SK-N-SH (cell line): ENCODE results near the gene RAD54L2. TPM values are rescaled to one million over a fixed set of nuclear protein-coding genes. Genes with fewer than 3 reads are reported as not detected.
A peak's percentile ranks its signal among the peaks of the same experiment; 100 is the strongest.

Source experiments
- CTCF ChIA-PET: fragments of 300-600, 350-600 bp; formaldehyde crosslinking; extraction: SDS; loops from one replicate; lab custom pipeline; 2021; lab: Yijun Ruan, JAX
- POLR2A ChIA-PET: fragments of 350-600 bp; sonication (Branson Sonifier 250); formaldehyde crosslinking; extraction: SDS; loops from one replicate; lab custom pipeline; 2020; ENCODE audit warnings: antibody characterized with exemption, inconsistent platforms; lab: Yijun Ruan, JAX
- DNase-seq: peaks from one replicate; pipeline ENCODE4 v3.0.0; 2012
- H2AFZ ChIP-seq: fragments of 200-600 bp; sonication (generic); 2 replicates; pipeline ENCODE4 v1.8.1; 2016; ENCODE audit warnings: antibody characterized with exemption, mild to moderate bottlenecking, low read depth
- H3F3A ChIP-seq: fragments of 200-600 bp; sonication (generic); replicated peaks from 2 replicates; pipeline ENCODE3; 2016; ENCODE audit warnings: antibody characterized with exemption, mild to moderate bottlenecking; ENCODE audit not compliant: insufficient read depth
- H3K27ac ChIP-seq, 2 experiments: fragments of 200-500 bp in 1 of 2; fragments of 200-600 bp in 1 of 2; sonication (Bioruptor generic) in 1 of 2; sonication (generic), shearing (Covaris generic) in 1 of 2; 2 replicates each; pipeline versions ENCODE4 v1.5.1 to v1.6.1; 2014 to 2016; ENCODE audit warnings: low read depth in 2 of 2, inconsistent platforms in 1 of 2, low read length in 1 of 2, mild to moderate bottlenecking in 1 of 2, mixed read lengths in 1 of 2
- H3K27me3 ChIP-seq: fragments of 200-600 bp; sonication (generic), shearing (Covaris generic); 2 replicates; pipeline ENCODE4 v1.6.1; 2016; ENCODE audit warnings: mixed run types; ENCODE audit not compliant: insufficient read depth
- H3K36me3 ChIP-seq, 2 experiments: fragments of 200-500 bp in 1 of 2; fragments of 200-600 bp in 1 of 2; sonication (Bioruptor generic) in 1 of 2; sonication (generic) in 1 of 2; replicated peaks in 1 of 2; 2 replicates each; pipeline versions ENCODE3 to v1.5.1; 2014 to 2016; ENCODE audit warnings: low read length in 1 of 2, mild to moderate bottlenecking in 1 of 2; ENCODE audit not compliant: insufficient read depth in 2 of 2, control insufficient read depth in 1 of 2
- H3K4me1 ChIP-seq, 2 experiments: fragments of 200-500 bp in 1 of 2; fragments of 200-600 bp in 1 of 2; sonication (Bioruptor generic) in 1 of 2; sonication (generic), shearing (Covaris generic) in 1 of 2; 2 replicates each; pipeline versions ENCODE4 v1.5.1 to v1.6.1; 2014 to 2016; ENCODE audit warnings: low read depth in 1 of 2, low read length in 1 of 2, mixed run types in 1 of 2; ENCODE audit not compliant: insufficient read depth in 2 of 2, control insufficient read depth in 1 of 2
- H3K4me2 ChIP-seq: fragments of 200-600 bp; sonication (generic), shearing (Covaris generic); 2 replicates; pipeline ENCODE4 v1.6.1; 2017; ENCODE audit warnings: mixed run types
- H3K4me3 ChIP-seq, 2 experiments: fragments of 200-500 bp in 1 of 2; fragments of 200-600 bp in 1 of 2; sonication (Bioruptor generic) in 1 of 2; sonication (generic), shearing (Covaris generic) in 1 of 2; 2 replicates each; pipeline versions ENCODE4 v1.5.1 to v1.8.1; 2014 to 2016; ENCODE audit warnings: low read depth in 2 of 2, inconsistent platforms in 1 of 2, low read length in 1 of 2, mild to moderate bottlenecking in 1 of 2, mixed read lengths in 1 of 2, moderate library complexity in 1 of 2
- H3K79me2 ChIP-seq: fragments of 200-600 bp; sonication (generic); 2 replicates; pipeline ENCODE4 v1.8.1; 2017; ENCODE audit warnings: mild to moderate bottlenecking; ENCODE audit not compliant: insufficient read depth
- H3K9ac ChIP-seq: fragments of 200-600 bp; sonication (generic); 2 replicates; pipeline ENCODE4 v1.6.1; 2017; ENCODE audit warnings: mixed run types
- H3K9me2 ChIP-seq: fragments of 200-600 bp; sonication (generic); 2 replicates; pipeline ENCODE4 v1.6.1; 2017; ENCODE audit warnings: mixed run types
- H3K9me3 ChIP-seq: fragments of 200-600 bp; sonication (generic); 2 replicates; pipeline ENCODE4 v1.6.1; 2017; ENCODE audit warnings: mixed run types, mild to moderate bottlenecking, moderate library complexity
- H4K20me1 ChIP-seq: fragments of 200-600 bp; sonication (generic); 2 replicates; pipeline ENCODE4 v1.6.1; 2017; ENCODE audit warnings: mild to moderate bottlenecking, mixed run types; ENCODE audit not compliant: insufficient read depth
- CHD2 ChIP-seq: fragments of 150-350 bp; IDR thresholded peaks from 2 replicates; pipeline ENCODE4 v1.6.1; 2018; ENCODE audit warnings: low read length; ENCODE audit not compliant: partially characterized antibody
- FOXJ3 ChIP-seq: sonication (generic); formaldehyde crosslinking; IDR thresholded peaks from 2 replicates; pipeline ENCODE4 v1.5.1; 2020; ENCODE audit warnings: mild to moderate bottlenecking, missing genetic modification reagents
- FOXM1 ChIP-seq: IDR thresholded peaks from 2 replicates; pipeline ENCODE4 v1.4.0; 2012; ENCODE audit warnings: low read depth, mild to moderate bottlenecking
- GABPA ChIP-seq: IDR thresholded peaks from 2 replicates; pipeline ENCODE4 v1.4.0; 2012; ENCODE audit warnings: low read depth, mild to moderate bottlenecking
- GATA2 ChIP-seq: sonication (generic); formaldehyde crosslinking; IDR thresholded peaks from 2 replicates; pipeline ENCODE4 v1.5.0; 2020; ENCODE audit warnings: mild to moderate bottlenecking, missing genetic modification reagents
- MXI1 ChIP-seq: IDR thresholded peaks from 2 replicates; pipeline ENCODE4 v1.6.1; 2012; ENCODE audit warnings: mild to moderate bottlenecking, low read depth, low read length, improper control_type of control experiment
- PBX3 ChIP-seq: IDR thresholded peaks from 2 replicates; pipeline ENCODE4; 2012
- RAD21 ChIP-seq: IDR thresholded peaks from 2 replicates; pipeline ENCODE4 v1.6.1; 2012; ENCODE audit warnings: mild to moderate bottlenecking, low read length
- RCOR1 ChIP-seq: fragments of 150-350 bp; IDR thresholded peaks from 2 replicates; pipeline ENCODE4 v1.6.1; 2017; ENCODE audit warnings: antibody characterized with exemption, low read length
- RFX5 ChIP-seq: IDR thresholded peaks from 2 replicates; pipeline ENCODE4 v1.6.1; 2012; ENCODE audit warnings: mild to moderate bottlenecking, improper control_type of control experiment, low read length
- SIN3A ChIP-seq: IDR thresholded peaks from 2 replicates; pipeline ENCODE4 v1.6.1; 2012; ENCODE audit warnings: low read depth, mild to moderate bottlenecking, low read length, moderate library complexity, borderline replicate concordance
- TAF1 ChIP-seq: IDR thresholded peaks from 2 replicates; pipeline ENCODE4 v1.6.1; 2012; ENCODE audit warnings: low read depth, mild to moderate bottlenecking, low read length, moderate library complexity, borderline replicate concordance
- YY1 ChIP-seq: IDR thresholded peaks from 2 replicates; pipeline ENCODE4 v1.4.0; 2012; ENCODE audit warnings: low read depth, mild to moderate bottlenecking
- polyA plus RNA-seq, 3 experiments: library from polyadenylated mRNA; depleted of rRNA; stranded (reverse); fragments of >200 nt; gene quantifications; 2 replicates each; pipeline ENCODE4 v1.2.3, GENCODE V29; 2012
- TF ChIP-seq, protein P1 (sequence below): IDR thresholded peaks from 2 replicates; pipeline ENCODE4 v1.4.0; 2012; ENCODE audit warnings: low read depth, borderline replicate concordance
- TF ChIP-seq, protein P2 (sequence below): IDR thresholded peaks from 2 replicates; pipeline ENCODE4 v1.4.0; 2012; ENCODE audit warnings: low read depth
- TF ChIP-seq, protein P3 (sequence below): IDR thresholded peaks from 2 replicates; pipeline ENCODE4 v1.4.0; 2012; ENCODE audit warnings: low read depth, borderline replicate concordance

Gene RAD54L2
- polyA plus RNA-seq, 1 of the 3 experiments (the other 2 are of a cell fraction) = 3.6 TPM

DNA sequence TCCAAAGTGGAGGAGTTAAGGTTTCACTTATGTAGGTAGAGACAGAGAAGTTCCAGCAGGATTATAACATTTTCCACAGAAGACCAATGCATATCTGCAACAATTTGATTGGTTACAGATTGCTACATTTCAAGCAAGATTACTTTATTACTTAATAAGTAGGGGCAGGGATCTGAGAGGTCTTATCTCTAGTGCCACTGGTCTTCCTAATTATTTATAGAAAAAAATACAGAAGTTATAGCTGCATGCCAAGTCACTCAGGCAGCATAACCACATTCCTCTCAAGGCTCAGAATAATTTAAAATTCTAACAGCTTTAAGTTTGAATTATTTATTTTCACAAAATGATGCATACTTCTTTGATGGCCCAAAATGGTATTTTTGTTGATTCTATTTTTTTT lies 30.5 kb downstream of the RAD54L2 start:
- TF ChIP-seq SIN3A (no peak), RCOR1 (no peak), TAF1 (no peak), FOXM1 (no peak), GABPA (no peak), CHD2 (no peak), RAD21 (no peak), RFX5 (no peak), MXI1 (no peak), YY1 (no peak), FOXJ3 (CRISPR knock-in tag) (no peak), GATA2 (CRISPR knock-in tag) (no peak), PBX3 (no peak)
- TF ChIP-seq, protein P1, sequence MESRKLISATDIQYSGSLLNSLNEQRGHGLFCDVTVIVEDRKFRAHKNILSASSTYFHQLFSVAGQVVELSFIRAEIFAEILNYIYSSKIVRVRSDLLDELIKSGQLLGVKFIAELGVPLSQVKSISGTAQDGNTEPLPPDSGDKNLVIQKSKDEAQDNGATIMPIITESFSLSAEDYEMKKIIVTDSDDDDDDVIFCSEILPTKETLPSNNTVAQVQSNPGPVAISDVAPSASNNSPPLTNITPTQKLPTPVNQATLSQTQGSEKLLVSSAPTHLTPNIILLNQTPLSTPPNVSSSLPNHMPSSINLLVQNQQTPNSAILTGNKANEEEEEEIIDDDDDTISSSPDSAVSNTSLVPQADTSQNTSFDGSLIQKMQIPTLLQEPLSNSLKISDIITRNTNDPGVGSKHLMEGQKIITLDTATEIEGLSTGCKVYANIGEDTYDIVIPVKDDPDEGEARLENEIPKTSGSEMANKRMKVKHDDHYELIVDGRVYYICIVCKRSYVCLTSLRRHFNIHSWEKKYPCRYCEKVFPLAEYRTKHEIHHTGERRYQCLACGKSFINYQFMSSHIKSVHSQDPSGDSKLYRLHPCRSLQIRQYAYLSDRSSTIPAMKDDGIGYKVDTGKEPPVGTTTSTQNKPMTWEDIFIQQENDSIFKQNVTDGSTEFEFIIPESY = no peak
- TF ChIP-seq, protein P2, sequence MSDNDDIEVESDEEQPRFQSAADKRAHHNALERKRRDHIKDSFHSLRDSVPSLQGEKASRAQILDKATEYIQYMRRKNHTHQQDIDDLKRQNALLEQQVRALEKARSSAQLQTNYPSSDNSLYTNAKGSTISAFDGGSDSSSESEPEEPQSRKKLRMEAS = no peak
- TF ChIP-seq, protein P3, sequence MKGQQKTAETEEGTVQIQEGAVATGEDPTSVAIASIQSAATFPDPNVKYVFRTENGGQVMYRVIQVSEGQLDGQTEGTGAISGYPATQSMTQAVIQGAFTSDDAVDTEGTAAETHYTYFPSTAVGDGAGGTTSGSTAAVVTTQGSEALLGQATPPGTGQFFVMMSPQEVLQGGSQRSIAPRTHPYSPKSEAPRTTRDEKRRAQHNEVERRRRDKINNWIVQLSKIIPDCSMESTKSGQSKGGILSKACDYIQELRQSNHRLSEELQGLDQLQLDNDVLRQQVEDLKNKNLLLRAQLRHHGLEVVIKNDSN = no peak
- TF ChIP-seq, all 33 proteins: peak for 0
- no peak overlapping the region for H3K4me2 ChIP-seq
- CTCF ChIA-PET = no interaction called here

More for the DNA sequence above, 30.5 kb downstream of the RAD54L2 start:
- peaks cover 0 to 5% of the 10 kb centered on the region in 2 experiments; a peak in 1 of 4 replicates for H3K4me1 ChIP-seq
- H3K9me2 ChIP-seq = no peaks in the 10 kb centered on the region
- H2AFZ ChIP-seq = no peak overlapping the region
- no peak for DNase-seq
- H3K9me3 ChIP-seq = no peaks in the 10 kb centered on the region
- 0 out of 4 replicates have a peak overlapping the region, but pooled peaks of 1 of the 2 experiments have one; percentile 7 for H3K27ac ChIP-seq
- H3F3A ChIP-seq = no peaks in the 10 kb centered on the region
- peaks cover 0 to 3% of the 10 kb centered on the region in 2 experiments for H3K36me3 ChIP-seq
- H3K79me2 ChIP-seq = peaks cover 49% of the 10 kb centered on the region
- POLR2A ChIA-PET = interaction anchor here (0.7 kb wide), 1 partner anchor 11 kb away, joined by 5 read pairs; no protein-coding TSS in a partner anchor
- H4K20me1 ChIP-seq = no peaks in the 10 kb centered on the region
- H3K27me3 ChIP-seq = no peaks in the 10 kb centered on the region
- H3K4me3 ChIP-seq = no peak overlapping the region
- H3K9ac ChIP-seq = no peak overlapping the region
